A549 (cell line): ENCODE measurements around the gene MAP4K4. TPM values are rescaled to one million over a fixed set of nuclear protein-coding genes. Genes with fewer than 3 reads are reported as not detected.
A peak's percentile ranks its signal among the peaks of the same experiment; 100 is the strongest.

Source experiments
- ATAC-seq, 2 experiments: fragments of 200-7000 bp in 1 of 2; fragments of >200 bp in 1 of 2; cut with Nextera tagmentation in 1 of 2; cut with Tn5 transposase in 1 of 2; 3 replicates each; pipeline versions ENCODE4 v1.8.0 to v1.9.1; 2018 to 2020; ENCODE audit warnings: mild to moderate bottlenecking in 1 of 2, moderate library complexity in 1 of 2
- CTCF ChIA-PET: fragments of 300-600 bp; sonication (Branson Sonifier 250); formaldehyde crosslinking; extraction: SDS; loops from one replicate; lab custom pipeline; 2021; ENCODE audit warnings: antibody characterized with exemption, inconsistent platforms; lab: Yijun Ruan, JAX
- POLR2A ChIA-PET: fragments of 350-600 bp; formaldehyde crosslinking; extraction: SDS; loops from one replicate; lab custom pipeline; 2021; ENCODE audit warnings: antibody characterized with exemption, inconsistent platforms; lab: Yijun Ruan, JAX
- DNase-seq, 2 experiments: peaks; one replicate each; pipeline versions ENCODE4 v3.0.0 to v3.0.0-alpha.2; 2011 to 2016; ENCODE audit warnings: low read depth in 1 of 2, low spot score in 1 of 2
- FAIRE-seq: peaks from 2 replicates; lab custom pipeline; 2011; peaks lifted over from hg19 to GRCh38; lab: Jason Lieb, UNC
- H3K27ac ChIP-seq, 2 experiments: fragments of >200 bp; sonication (Bioruptor Twin); formaldehyde crosslinking; 3 replicates each; pipeline ENCODE4 v1.5.1; 2016 to 2017
- H3K4me1 ChIP-seq: fragments of >200 bp; sonication (Bioruptor Twin); formaldehyde crosslinking; 3 replicates; pipeline ENCODE4 v1.6.1; 2016
- H3K4me2 ChIP-seq: fragments of >200 bp; sonication (Bioruptor Twin); formaldehyde crosslinking; 3 replicates; pipeline ENCODE4 v1.6.1; 2016
- H3K4me3 ChIP-seq: fragments of >200 bp; sonication (Bioruptor Twin); formaldehyde crosslinking; 3 replicates; pipeline ENCODE4 v1.5.1; 2016
- H3K9me3 ChIP-seq: fragments of >200 bp; sonication (Bioruptor Twin); formaldehyde crosslinking; 3 replicates; pipeline ENCODE4 v1.6.1; 2016
- ATOH8 ChIP-seq: fragments of 250-450 bp; sonication (Bioruptor Pico); IDR thresholded peaks from 2 replicates; pipeline ENCODE4 v1.5.0; 2020; ENCODE audit warnings: low read depth, mild to moderate bottlenecking, moderate library complexity
- CTCF ChIP-seq: fragments of >200 bp; sonication (Bioruptor Twin); formaldehyde crosslinking; IDR thresholded peaks from 3 replicates; pipeline ENCODE4 v1.5.1; 2016
- E2F6 ChIP-seq: IDR thresholded peaks from 2 replicates; pipeline ENCODE4 v1.6.1; 2012; ENCODE audit warnings: low read depth, borderline replicate concordance
- ELK1 ChIP-seq: fragments of 150-350 bp; IDR thresholded peaks from 2 replicates; pipeline ENCODE4 v1.6.1; 2014; ENCODE audit warnings: low read depth, mild to moderate bottlenecking, low read length
- ESRRA ChIP-seq: fragments of 150-350 bp; IDR thresholded peaks from 2 replicates; pipeline ENCODE4 v1.6.1; 2014; ENCODE audit warnings: mild to moderate bottlenecking, low read length, borderline replicate concordance
- FOSL2 ChIP-seq, 2 experiments: fragments of 450-650 bp in 1 of 2; fragments of >200 bp in 1 of 2; sonication (Bioruptor Twin) in 1 of 2; formaldehyde crosslinking; IDR thresholded peaks; 2 replicates each; pipeline versions ENCODE4 v1.5.0 to v1.6.1; 2016 to 2020; ENCODE audit warnings: mild to moderate bottlenecking in 1 of 2, moderate library complexity in 1 of 2
- GATA3 ChIP-seq: IDR thresholded peaks from 2 replicates; pipeline ENCODE4 v1.6.1; 2012; ENCODE audit warnings: borderline replicate concordance
- HDAC2 ChIP-seq: fragments of 200-600 bp; sonication (generic); IDR thresholded peaks from 2 replicates; pipeline ENCODE4 v1.6.1; 2016
- MAZ ChIP-seq: fragments of 150-350 bp; IDR thresholded peaks from 2 replicates; pipeline ENCODE4 v1.6.1; 2014; ENCODE audit warnings: antibody characterized with exemption, low read depth, low read length, borderline replicate concordance
- MYC ChIP-seq: IDR thresholded peaks from 2 replicates; pipeline ENCODE4 v1.6.1; 2012; ENCODE audit warnings: mild to moderate bottlenecking, inconsistent platforms, low read length, improper control_type of control experiment, borderline replicate concordance
- PBX3 ChIP-seq: IDR thresholded peaks from 2 replicates; pipeline ENCODE4 v1.6.1; 2012
- POLR2AphosphoS2 ChIP-seq: conservative IDR thresholded peaks from 2 replicates; pipeline ENCODE4 v1.6.1; 2012; ENCODE audit warnings: low read length, improper control_type of control experiment, inconsistent platforms
- REST ChIP-seq: fragments of 200-600 bp; sonication (generic); IDR thresholded peaks from 2 replicates; pipeline ENCODE4 v1.6.1; 2016; ENCODE audit warnings: antibody characterized with exemption, mild to moderate bottlenecking, moderate library complexity
- TP53 ChIP-seq: fragments of 250-450 bp; sonication (Bioruptor Pico); IDR thresholded peaks from 2 replicates; pipeline ENCODE4 v1.5.0; 2021; ENCODE audit warnings: mild to moderate bottlenecking, moderate library complexity
- ZNF302 ChIP-seq: fragments of 250-450 bp; sonication (Bioruptor Pico); IDR thresholded peaks from 2 replicates; pipeline ENCODE4 v1.9.0; 2021; ENCODE audit warnings: inconsistent platforms, mild to moderate bottlenecking, moderate library complexity
- WGBS: methylation state at CpG from one replicate; pipeline ENCODE4 v1.1.6; 2017; ENCODE audit errors: missing lambda C conversion rate; 5-methylcytosine and 5-hydroxymethylcytosine counted together
- polyA plus RNA-seq, 4 experiments: library from polyadenylated mRNA; depleted of rRNA in 3 of 4; stranded (reverse); fragments of >200 nt; fragmentation: RNase III in 1 of 4; extraction: RNeasy Plus Mini Kit Qiagen cat#74134 plus additional on column Dnase treatment in 1 of 4; gene quantifications; 2 replicates in 3 of 4; 3 replicates in 1 of 4; pipeline ENCODE4 v1.2.3, GENCODE V29; 2011 to 2017

MAP4K4 gene
- polyA plus RNA-seq, 2 of the 4 experiments (the other 2 are of a cell fraction): 61.9 to 82.2 TPM

- TF ChIP-seq E2F6 (no peak), REST (no peak), FOSL2 (IDR thresholded peaks at IDR 0.05) (no peak), FOSL2 (CRISPR knock-in tag; IDR thresholded peaks at IDR 0.05) (no peak), GATA3 (no peak), MYC (no peak), PBX3 (no peak)
Observed at GRCh38 chr2:101803945-101804696, 106.6 kb downstream of the MAP4K4 start (continued).

- Histone ChIP-seq H3K4me3 (0 out of 3 replicates have a peak overlapping the region, but pooled peaks have one; percentile 11), H3K4me1 (peaks cover 63% of the 10 kb centered on the region)
- TF ChIP-seq POLR2AphosphoS2 (no peak), TP53 (CRISPR knock-in tag) (no peak), GATA3 (no peak), ATOH8 (CRISPR knock-in tag) (no peak), CTCF (no peak), PBX3 (no peak), ELK1 (no peak), ZNF302 (CRISPR knock-in tag) (no peak), REST (no peak), HDAC2 (no peak), ESRRA (no peak), FOSL2 (IDR thresholded peaks at IDR 0.05) (no peak), FOSL2 (CRISPR knock-in tag; IDR thresholded peaks at IDR 0.05) (no peak), MAZ (no peak)
Observed at GRCh38 chr2:101805152-101806088, 107.9 kb downstream of the MAP4K4 start.

More at GRCh38 chr2:101805152-101806088, 107.9 kb downstream of the MAP4K4 start:
- H3K27ac ChIP-seq: peak overlapping the region; percentile 57 to 88
- peak; percentile 59 to 73; a peak in 5 of 6 replicates for ATAC-seq
- POLR2A ChIA-PET: no interaction called here
- WGBS: 22% methylated on average over 9 of the region's 9 CpGs
- peak; percentile 6 to 20 for DNase-seq
- CTCF ChIA-PET: interaction anchor here (0.6 to 6.4 kb wide), 7 partner anchors 9 to 384 kb away, joined by 3 to 29 read pairs (median 3); no protein-coding TSS in a partner anchor
- peak overlapping the region; percentile 80 for H3K4me2 ChIP-seq
- no peaks in the 10 kb centered on the region for H3K9me3 ChIP-seq
- no peak for FAIRE-seq
